ENCODE results near the gene PF4V1. TPM values are rescaled to one million over a fixed set of nuclear protein-coding genes. Genes with fewer than 3 reads are reported as not detected.

The PF4V1 gene
- total and polyA plus RNA-seq, 2 of the 13 experiments (the other 11 are each of a cell fraction or from before 2014, with no cell fraction given), result not detected

DNA sequence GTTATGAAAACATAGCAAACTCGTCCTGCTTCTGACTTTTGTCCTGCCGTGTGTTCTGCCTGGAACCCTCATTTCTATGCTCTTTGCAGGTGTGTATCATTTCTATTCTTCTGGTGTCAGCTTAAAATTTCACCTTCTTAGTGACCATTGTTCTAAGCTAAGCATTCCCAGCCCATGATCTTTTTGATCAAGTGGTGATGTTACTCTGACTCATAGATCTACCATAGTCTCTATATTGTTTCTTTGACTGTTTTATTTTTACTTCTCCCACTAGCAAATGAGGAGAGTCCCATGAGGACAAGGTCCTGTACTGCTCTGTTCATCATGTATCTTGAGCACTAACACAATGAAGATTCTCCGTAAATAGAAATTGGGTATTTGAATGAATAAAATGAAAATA, 30.7 kb upstream of the PF4V1 start:
- Histone ChIP-seq H3K4me1 (ENCODE audit: insufficient read depth, low read length) (no peaks in the 10 kb centered on the region), H3K79me2 (ENCODE audit: insufficient read depth, low read length) (no peaks in the 10 kb centered on the region), H3K9ac (ENCODE audit: insufficient read depth, low read depth, low read length) (no peak overlapping the region), H3K4me3 (replicated peaks in 1 of 3; ENCODE audit: insufficient read depth in 1 of 3, low read depth in 2 of 3, low read length in 3 of 3) (no peak overlapping the region), H3K36me3 (replicated peaks in 1 of 2; ENCODE audit: control insufficient read depth in 1 of 2, insufficient read depth in 2 of 2, low read length in 2 of 2) (no peaks in the 10 kb centered on the region), H4K20me1 (ENCODE audit: insufficient read depth, low read length) (no peaks in the 10 kb centered on the region), H3K4me2 (ENCODE audit: low read depth, low read length) (no peak overlapping the region), H3K27me3 (ENCODE audit: control insufficient read depth in 1 of 2, insufficient read depth in 2 of 2, low read length in 2 of 2) (no peaks in the 10 kb centered on the region; a peak in 1 of 5 replicates), H3K27ac (ENCODE audit: extremely low read length, insufficient read depth, low read length) (no peak overlapping the region), H3K9me3 (ENCODE audit: low read length) (no peaks in the 10 kb centered on the region), H2AFZ (ENCODE audit: low read length) (no peak overlapping the region)
- CTCF ChIA-PET (ENCODE audit: low intra/inter-chr PET ratio, low total read pairs), result no interaction called here
- POLR2A ChIA-PET, result no interaction called here
- TF ChIP-seq NR2F6 (IDR thresholded peaks at IDR 0.05) (no peak), NR2F6 (CRISPR knock-in tag; IDR thresholded peaks at IDR 0.05) (no peak), CBX1 (IDR thresholded peaks at IDR 0.05; ENCODE audit: low read depth) (no peak), ISX (CRISPR knock-in tag; conservative IDR thresholded peaks at IDR 0.05) (no peak), HOXA3 (CRISPR knock-in tag; IDR thresholded peaks at IDR 0.05) (no peak), POLR2AphosphoS5 (IDR thresholded peaks at IDR 0.05; ENCODE audit: low read depth, low read length) (no peak), PCBP2 (optimal IDR thresholded peaks at IDR 0.05; ENCODE audit: low read depth, low read length, poor library complexity, severe bottlenecking) (no peak), ZNF737 (CRISPR knock-in tag; IDR thresholded peaks at IDR 0.05; ENCODE audit: borderline replicate concordance) (no peak), GABPB1 (CRISPR knock-in tag; IDR thresholded peaks at IDR 0.05) (no peak), RORA (CRISPR knock-in tag; IDR thresholded peaks at IDR 0.05) (no peak), ZKSCAN8 (CRISPR knock-in tag; IDR thresholded peaks at IDR 0.05; ENCODE audit: borderline replicate concordance) (no peak)
- TF ChIP-seq, protein P1, sequence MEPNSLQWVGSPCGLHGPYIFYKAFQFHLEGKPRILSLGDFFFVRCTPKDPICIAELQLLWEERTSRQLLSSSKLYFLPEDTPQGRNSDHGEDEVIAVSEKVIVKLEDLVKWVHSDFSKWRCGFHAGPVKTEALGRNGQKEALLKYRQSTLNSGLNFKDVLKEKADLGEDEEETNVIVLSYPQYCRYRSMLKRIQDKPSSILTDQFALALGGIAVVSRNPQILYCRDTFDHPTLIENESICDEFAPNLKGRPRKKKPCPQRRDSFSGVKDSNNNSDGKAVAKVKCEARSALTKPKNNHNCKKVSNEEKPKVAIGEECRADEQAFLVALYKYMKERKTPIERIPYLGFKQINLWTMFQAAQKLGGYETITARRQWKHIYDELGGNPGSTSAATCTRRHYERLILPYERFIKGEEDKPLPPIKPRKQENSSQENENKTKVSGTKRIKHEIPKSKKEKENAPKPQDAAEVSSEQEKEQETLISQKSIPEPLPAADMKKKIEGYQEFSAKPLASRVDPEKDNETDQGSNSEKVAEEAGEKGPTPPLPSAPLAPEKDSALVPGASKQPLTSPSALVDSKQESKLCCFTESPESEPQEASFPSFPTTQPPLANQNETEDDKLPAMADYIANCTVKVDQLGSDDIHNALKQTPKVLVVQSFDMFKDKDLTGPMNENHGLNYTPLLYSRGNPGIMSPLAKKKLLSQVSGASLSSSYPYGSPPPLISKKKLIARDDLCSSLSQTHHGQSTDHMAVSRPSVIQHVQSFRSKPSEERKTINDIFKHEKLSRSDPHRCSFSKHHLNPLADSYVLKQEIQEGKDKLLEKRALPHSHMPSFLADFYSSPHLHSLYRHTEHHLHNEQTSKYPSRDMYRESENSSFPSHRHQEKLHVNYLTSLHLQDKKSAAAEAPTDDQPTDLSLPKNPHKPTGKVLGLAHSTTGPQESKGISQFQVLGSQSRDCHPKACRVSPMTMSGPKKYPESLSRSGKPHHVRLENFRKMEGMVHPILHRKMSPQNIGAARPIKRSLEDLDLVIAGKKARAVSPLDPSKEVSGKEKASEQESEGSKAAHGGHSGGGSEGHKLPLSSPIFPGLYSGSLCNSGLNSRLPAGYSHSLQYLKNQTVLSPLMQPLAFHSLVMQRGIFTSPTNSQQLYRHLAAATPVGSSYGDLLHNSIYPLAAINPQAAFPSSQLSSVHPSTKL (CRISPR knock-in tag; IDR thresholded peaks at IDR 0.05), result no peak
- TF ChIP-seq, protein P2, sequence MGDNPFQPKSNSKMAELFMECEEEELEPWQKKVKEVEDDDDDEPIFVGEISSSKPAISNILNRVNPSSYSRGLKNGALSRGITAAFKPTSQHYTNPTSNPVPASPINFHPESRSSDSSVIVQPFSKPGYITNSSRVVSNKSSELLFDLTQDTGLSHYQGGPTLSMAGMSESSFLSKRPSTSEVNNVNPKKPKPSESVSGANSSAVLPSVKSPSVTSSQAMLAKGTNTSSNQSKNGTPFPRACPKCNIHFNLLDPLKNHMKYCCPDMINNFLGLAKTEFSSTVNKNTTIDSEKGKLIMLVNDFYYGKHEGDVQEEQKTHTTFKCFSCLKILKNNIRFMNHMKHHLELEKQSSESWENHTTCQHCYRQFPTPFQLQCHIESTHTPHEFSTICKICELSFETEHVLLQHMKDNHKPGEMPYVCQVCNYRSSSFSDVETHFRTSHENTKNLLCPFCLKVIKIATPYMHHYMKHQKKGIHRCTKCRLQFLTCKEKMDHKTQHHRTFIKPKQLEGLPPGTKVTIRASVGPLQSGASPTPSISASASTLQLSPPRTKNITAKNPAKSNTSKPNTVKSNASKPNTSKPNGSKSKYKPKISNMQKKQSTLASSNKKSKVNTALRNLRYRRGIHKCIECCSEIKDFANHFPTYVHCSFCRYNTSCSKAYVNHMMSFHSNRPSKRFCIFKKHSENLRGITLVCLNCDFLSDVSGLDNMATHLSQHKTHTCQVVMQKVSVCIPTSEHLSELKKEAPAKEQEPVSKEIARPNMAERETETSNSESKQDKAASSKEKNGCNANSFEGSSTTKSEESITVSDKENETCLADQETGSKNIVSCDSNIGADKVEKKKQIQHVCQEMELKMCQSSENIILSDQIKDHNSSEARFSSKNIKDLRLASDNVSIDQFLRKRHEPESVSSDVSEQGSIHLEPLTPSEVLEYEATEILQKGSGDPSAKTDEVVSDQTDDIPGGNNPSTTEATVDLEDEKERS (CRISPR knock-in tag; IDR thresholded peaks at IDR 0.05), result no peak
- TF ChIP-seq, protein P3, sequence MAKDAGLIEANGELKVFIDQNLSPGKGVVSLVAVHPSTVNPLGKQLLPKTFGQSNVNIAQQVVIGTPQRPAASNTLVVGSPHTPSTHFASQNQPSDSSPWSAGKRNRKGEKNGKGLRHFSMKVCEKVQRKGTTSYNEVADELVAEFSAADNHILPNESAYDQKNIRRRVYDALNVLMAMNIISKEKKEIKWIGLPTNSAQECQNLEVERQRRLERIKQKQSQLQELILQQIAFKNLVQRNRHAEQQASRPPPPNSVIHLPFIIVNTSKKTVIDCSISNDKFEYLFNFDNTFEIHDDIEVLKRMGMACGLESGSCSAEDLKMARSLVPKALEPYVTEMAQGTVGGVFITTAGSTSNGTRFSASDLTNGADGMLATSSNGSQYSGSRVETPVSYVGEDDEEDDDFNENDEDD (CRISPR knock-in tag; IDR thresholded peaks at IDR 0.05; ENCODE audit: borderline replicate concordance), result no peak
- DNase-seq (ENCODE audit: low spot score) (no peak), FAIRE-seq (no peak), ATAC-seq (no peak)
- in situ Hi-C loops (cut with HindIII; ENCODE audit: extremely low pct_ligation_motif_present, low pct_unique_long_range_greater_than_20kb) (no loop called here), intact Hi-C loops (cut with micrococcal nuclease; ENCODE audit: unreplicated experiment) (no loop called here)
- 29% methylated on average over 3 of the region's 3 CpGs for WGBS (ENCODE audit: low lambda C conversion rate)
- BruUV-seq (replicated peaks), result no TSS peak
